ENCODE results near the gene RGS4.

RGS4 gene

DNA sequence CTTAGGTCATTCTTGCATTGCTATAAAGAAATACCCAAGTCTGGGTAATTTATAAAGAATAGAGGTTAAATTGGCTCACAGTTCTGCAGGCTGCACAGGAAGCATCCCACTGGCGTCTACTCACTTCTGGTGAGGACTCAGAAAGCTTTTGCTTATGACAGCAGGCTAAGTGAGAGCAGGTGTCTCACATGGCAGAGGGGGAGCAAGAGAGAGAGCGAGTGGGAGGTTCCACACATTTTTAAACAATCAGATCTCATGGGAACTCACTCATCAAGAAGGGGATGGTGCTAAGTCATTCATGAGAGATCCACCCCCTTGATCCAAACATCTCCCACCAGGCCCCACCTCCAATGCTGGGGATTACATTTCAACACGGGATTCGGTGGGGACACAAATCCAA lies 13.6 kb upstream of the RGS4 start:
- Mint-ChIP-seq H3K4me1 (ENCODE audit: low read depth) (no peaks in the 10 kb centered on the region), H3K9me3 (no peaks in the 10 kb centered on the region), H3K36me3 (ENCODE audit: low read depth) (no peaks in the 10 kb centered on the region), H3K27me3 (peaks cover 11% of the 10 kb centered on the region), H3K4me3 (no peak overlapping the region), H3K27ac (no peak overlapping the region)
- DNase-seq, result no peak

- Mint-ChIP-seq H3K9me3 (no peaks in the 10 kb centered on the region), H3K4me3 (no peak overlapping the region), H3K36me3 (ENCODE audit: low read depth) (no peaks in the 10 kb centered on the region), H3K27ac (no peak overlapping the region), H3K4me1 (ENCODE audit: low read depth) (no peaks in the 10 kb centered on the region), H3K27me3 (peaks cover 11% of the 10 kb centered on the region)
- no peak for DNase-seq
These were observed 12.3 kb upstream of the RGS4 start for GRCh38 chr1:163056831-163057230.

- H3K4me3 Mint-ChIP-seq, result no peak overlapping the region
- H3K36me3 Mint-ChIP-seq (ENCODE audit: low read depth), result no peaks in the 10 kb centered on the region
- H3K9me3 Mint-ChIP-seq, result no peaks in the 10 kb centered on the region
These were observed 8.7 kb upstream of the RGS4 start for GRCh38 chr1:163060343-163061007.

DNA sequence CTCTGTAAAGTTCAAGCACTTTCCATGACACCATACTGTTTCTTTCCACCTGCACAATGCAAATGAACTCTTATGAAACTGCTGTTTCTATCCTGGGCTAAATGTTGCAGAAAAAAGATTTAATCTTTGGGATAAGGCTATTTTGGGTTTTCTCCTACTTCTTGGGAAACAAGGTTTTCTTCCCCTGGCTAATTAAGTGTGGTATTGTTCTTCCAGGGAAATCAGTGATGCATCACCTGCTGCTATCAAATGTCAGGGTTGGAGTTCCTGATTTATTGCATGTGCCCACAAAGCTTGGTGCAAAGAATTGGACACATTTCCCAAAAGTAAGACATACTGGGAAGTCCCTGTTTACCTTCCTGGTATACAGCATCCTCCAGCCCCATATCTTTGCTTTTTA lies 6.0 kb upstream of the RGS4 start:
- no peak for DNase-seq
- Mint-ChIP-seq H3K36me3 (ENCODE audit: low read depth) (no peaks in the 10 kb centered on the region), H3K9me3 (no peaks in the 10 kb centered on the region), H3K27ac (no peak overlapping the region), H3K4me1 (ENCODE audit: low read depth) (no peaks in the 10 kb centered on the region), H3K4me3 (no peak overlapping the region), H3K27me3 (peaks cover 11% of the 10 kb centered on the region)

More at GRCh38 chr1:163060343-163061007, 8.7 kb upstream of the RGS4 start:
- Mint-ChIP-seq H3K27me3 (peaks cover 6% of the 10 kb centered on the region), H3K4me1 (ENCODE audit: low read depth) (no peaks in the 10 kb centered on the region), H3K27ac (no peak overlapping the region)
- DNase-seq, result no peak

- Mint-ChIP-seq H3K27ac (no peak overlapping the region), H3K27me3 (peaks cover 16% of the 10 kb centered on the region), H3K4me3 (no peak overlapping the region), H3K9me3 (no peaks in the 10 kb centered on the region), H3K4me1 (ENCODE audit: low read depth) (no peaks in the 10 kb centered on the region), H3K36me3 (ENCODE audit: low read depth) (no peaks in the 10 kb centered on the region)
- DNase-seq, result no peak
These were observed 5.6 kb upstream of the RGS4 start for GRCh38 chr1:163063610-163064009.

GRCh38 chr1:163066168-163066567 lies 3.0 kb upstream of the RGS4 start:
- no peak overlapping the region for H3K4me3 Mint-ChIP-seq
- no peaks in the 10 kb centered on the region for H3K9me3 Mint-ChIP-seq
- H3K27me3 Mint-ChIP-seq, result peaks cover 38% of the 10 kb centered on the region
- DNase-seq, result no peak
- H3K27ac Mint-ChIP-seq, result no peak overlapping the region
- no peaks in the 10 kb centered on the region for H3K4me1 Mint-ChIP-seq (ENCODE audit: low read depth)
- no peaks in the 10 kb centered on the region for H3K36me3 Mint-ChIP-seq (ENCODE audit: low read depth)

GRCh38 chr1:163066686-163067085 lies 2.5 kb upstream of the RGS4 start:
- Mint-ChIP-seq H3K27ac (no peak overlapping the region), H3K27me3 (peaks cover 38% of the 10 kb centered on the region), H3K9me3 (no peaks in the 10 kb centered on the region), H3K4me1 (ENCODE audit: low read depth) (no peaks in the 10 kb centered on the region), H3K36me3 (ENCODE audit: low read depth) (no peaks in the 10 kb centered on the region), H3K4me3 (no peak overlapping the region)
- DNase-seq, result no peak

DNA sequence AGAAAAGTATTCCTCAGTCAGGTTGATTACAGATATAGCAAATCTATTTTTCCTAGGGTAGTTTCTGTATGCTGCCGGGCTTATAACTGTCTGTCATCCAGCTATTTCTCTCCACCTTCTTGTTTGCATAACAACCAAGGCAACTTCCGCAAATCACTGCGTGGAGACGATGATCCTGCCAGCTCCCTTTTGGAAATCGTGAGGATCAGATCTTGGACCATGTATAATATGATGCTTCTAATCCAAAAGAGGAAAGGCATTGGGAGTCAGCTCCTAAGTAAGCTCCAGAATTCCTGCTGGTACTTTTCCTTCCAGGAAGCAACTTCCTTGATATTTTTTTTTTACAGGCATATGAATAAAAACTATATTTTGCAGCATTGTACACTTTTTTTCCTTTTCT lies 445 bp upstream of the RGS4 start:
- Mint-ChIP-seq H3K4me3 (no peak overlapping the region), H3K27ac (no peak overlapping the region), H3K9me3 (no peaks in the 10 kb centered on the region), H3K4me1 (ENCODE audit: low read depth) (no peaks in the 10 kb centered on the region), H3K27me3 (peaks cover 55% of the 10 kb centered on the region), H3K36me3 (ENCODE audit: low read depth) (no peaks in the 10 kb centered on the region)
- no peak for DNase-seq

DNA sequence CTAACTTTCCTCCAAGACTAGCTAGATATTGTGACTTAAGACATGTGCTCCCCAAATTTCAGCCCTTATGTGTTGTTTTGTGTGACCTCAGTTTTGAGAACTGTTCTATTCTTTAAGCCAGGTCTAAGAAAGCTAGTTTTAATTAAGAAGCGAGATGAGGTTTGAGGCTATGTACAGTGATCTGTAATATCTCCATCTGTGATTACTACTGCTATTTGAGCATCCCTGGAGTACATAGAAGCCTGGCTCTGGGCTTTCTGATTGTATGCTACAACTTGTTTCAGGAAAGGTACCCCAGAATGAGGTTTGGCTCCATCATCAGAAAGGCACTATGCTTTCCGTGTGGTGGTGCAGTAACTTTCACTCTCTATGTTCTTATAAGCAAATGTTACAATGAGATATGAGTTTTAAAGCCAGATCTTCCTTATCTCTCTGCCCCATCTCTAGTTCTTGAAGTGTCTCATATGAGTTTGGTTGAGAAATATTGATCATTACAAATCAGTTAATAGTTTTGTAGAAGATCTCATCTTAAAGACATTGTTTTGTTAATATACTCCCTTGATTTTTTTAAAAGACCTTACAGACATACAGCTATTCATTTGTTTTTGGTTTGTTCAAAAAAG lies 605 bp downstream of the RGS4 start:
- no peak overlapping the region for H3K4me3 Mint-ChIP-seq
- no peaks in the 10 kb centered on the region for H3K36me3 Mint-ChIP-seq (ENCODE audit: low read depth)
- no peaks in the 10 kb centered on the region for H3K4me1 Mint-ChIP-seq (ENCODE audit: low read depth)
- H3K27me3 Mint-ChIP-seq, result peaks cover 64% of the 10 kb centered on the region
- no peak for DNase-seq
- H3K9me3 Mint-ChIP-seq, result no peaks in the 10 kb centered on the region
- no peak overlapping the region for H3K27ac Mint-ChIP-seq

- no peaks in the 10 kb centered on the region for H3K9me3 Mint-ChIP-seq
- no peaks in the 10 kb centered on the region for H3K4me1 Mint-ChIP-seq (ENCODE audit: low read depth)
- H3K27me3 Mint-ChIP-seq, result peaks cover 70% of the 10 kb centered on the region
- no peaks in the 10 kb centered on the region for H3K36me3 Mint-ChIP-seq (ENCODE audit: low read depth)
- DNase-seq, result peak; percentile 38
- H3K4me3 Mint-ChIP-seq, result no peak overlapping the region
- H3K27ac Mint-ChIP-seq, result no peak overlapping the region
These were observed 2.5 kb downstream of the RGS4 start for GRCh38 chr1:163071405-163072255.

DNA sequence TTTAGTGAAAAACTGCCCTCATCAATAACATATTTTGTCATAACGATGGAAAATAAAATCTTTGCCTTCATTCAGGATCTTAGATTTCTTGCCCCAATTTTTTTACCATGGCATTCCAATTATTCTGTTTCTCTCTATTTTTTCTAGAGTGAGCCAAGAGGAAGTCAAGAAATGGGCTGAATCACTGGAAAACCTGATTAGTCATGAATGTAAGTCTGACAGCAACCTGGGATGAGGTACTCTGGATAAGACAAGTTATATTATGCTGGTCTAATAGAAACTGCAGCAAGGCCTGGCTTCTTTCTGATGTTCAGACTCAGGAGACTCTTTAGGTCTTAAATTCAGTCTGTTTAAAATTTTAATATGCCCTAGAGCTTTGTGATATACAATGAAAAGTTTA lies 3.5 kb downstream of the RGS4 start:
- no peak overlapping the region for H3K27ac Mint-ChIP-seq
- H3K27me3 Mint-ChIP-seq, result peaks cover 69% of the 10 kb centered on the region
- H3K4me1 Mint-ChIP-seq (ENCODE audit: low read depth), result no peaks in the 10 kb centered on the region
- DNase-seq, result no peak
- no peaks in the 10 kb centered on the region for H3K9me3 Mint-ChIP-seq
- no peaks in the 10 kb centered on the region for H3K36me3 Mint-ChIP-seq (ENCODE audit: low read depth)
- H3K4me3 Mint-ChIP-seq, result no peak overlapping the region

DNA sequence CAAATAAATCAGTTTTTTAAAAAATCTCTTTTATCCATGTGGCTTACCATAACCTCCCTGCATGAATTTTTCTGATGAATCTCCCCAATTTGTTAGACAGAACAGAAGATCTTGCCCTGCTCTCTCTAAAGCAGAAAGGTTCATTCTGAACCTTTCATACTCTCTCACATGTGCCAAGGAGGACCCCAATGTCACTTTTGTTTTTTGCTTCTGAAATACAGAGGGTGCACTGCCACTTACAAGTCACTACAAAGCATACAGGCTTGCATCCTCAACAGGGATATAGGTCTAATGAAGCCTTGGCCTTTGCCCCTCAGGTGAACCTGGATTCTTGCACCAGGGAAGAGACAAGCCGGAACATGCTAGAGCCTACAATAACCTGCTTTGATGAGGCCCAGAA lies 4.8 kb downstream of the RGS4 start:
- peaks cover 57% of the 10 kb centered on the region for H3K27me3 Mint-ChIP-seq

DNA sequence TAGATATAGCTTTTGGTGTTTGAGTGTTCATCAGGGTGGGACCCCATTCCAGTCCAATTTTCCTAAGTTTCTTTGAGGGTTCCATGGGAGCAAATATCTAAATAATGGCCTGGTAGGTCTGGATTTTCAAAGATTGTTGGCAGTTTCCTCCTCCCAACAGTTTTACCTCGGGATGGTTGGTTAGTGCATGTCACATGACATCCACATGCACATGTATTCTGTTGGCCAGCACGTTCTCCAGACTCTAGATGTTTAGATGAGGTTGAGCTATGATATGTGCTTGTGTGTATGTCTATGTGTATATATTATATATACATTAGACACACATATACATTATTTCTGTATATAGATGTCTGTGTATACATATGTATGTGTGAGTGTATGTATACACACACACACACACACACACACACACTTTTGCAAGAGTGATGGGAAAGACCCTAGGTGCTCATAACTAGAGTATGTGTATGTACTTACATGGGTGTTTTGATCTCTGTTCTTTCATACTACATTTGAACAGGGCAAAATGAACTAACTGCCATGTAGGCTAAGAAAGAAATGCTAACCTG lies 5.6 kb downstream of the RGS4 start:
- H3K27me3 Mint-ChIP-seq, result peaks cover 50% of the 10 kb centered on the region
- no peaks in the 10 kb centered on the region for H3K4me1 Mint-ChIP-seq (ENCODE audit: low read depth)
- no peak overlapping the region for H3K4me3 Mint-ChIP-seq
- no peaks in the 10 kb centered on the region for H3K36me3 Mint-ChIP-seq (ENCODE audit: low read depth)
- DNase-seq, result no peak
- no peaks in the 10 kb centered on the region for H3K9me3 Mint-ChIP-seq
- H3K27ac Mint-ChIP-seq, result no peak overlapping the region

More for the DNA sequence above, 4.8 kb downstream of the RGS4 start:
- H3K4me1 Mint-ChIP-seq (ENCODE audit: low read depth), result no peaks in the 10 kb centered on the region
- DNase-seq, result no peak
- H3K27ac Mint-ChIP-seq, result no peak overlapping the region
- H3K36me3 Mint-ChIP-seq (ENCODE audit: low read depth), result no peaks in the 10 kb centered on the region
- no peaks in the 10 kb centered on the region for H3K9me3 Mint-ChIP-seq
- no peak overlapping the region for H3K4me3 Mint-ChIP-seq

- no peaks in the 10 kb centered on the region for H3K9me3 Mint-ChIP-seq
- no peaks in the 10 kb centered on the region for H3K4me1 Mint-ChIP-seq (ENCODE audit: low read depth)
- H3K36me3 Mint-ChIP-seq (ENCODE audit: low read depth), result no peaks in the 10 kb centered on the region
- H3K27ac Mint-ChIP-seq, result no peak overlapping the region
- H3K4me3 Mint-ChIP-seq, result no peak overlapping the region
- H3K27me3 Mint-ChIP-seq, result peaks cover 40% of the 10 kb centered on the region
- no peak for DNase-seq
These were observed 6.9 kb downstream of the RGS4 start for GRCh38 chr1:163076044-163076443.

GRCh38 chr1:163076446-163076845 lies 7.3 kb downstream of the RGS4 start:
- H3K27ac Mint-ChIP-seq, result no peak overlapping the region
- no peaks in the 10 kb centered on the region for H3K9me3 Mint-ChIP-seq
- no peaks in the 10 kb centered on the region for H3K36me3 Mint-ChIP-seq (ENCODE audit: low read depth)
- H3K27me3 Mint-ChIP-seq, result peaks cover 39% of the 10 kb centered on the region
- DNase-seq, result no peak
- H3K4me1 Mint-ChIP-seq (ENCODE audit: low read depth), result no peaks in the 10 kb centered on the region
- no peak overlapping the region for H3K4me3 Mint-ChIP-seq
